GM19395 (cell line): ENCODE measurements around the gene MAPK4.

Source experiments
- ATAC-seq: cut with Tn5 transposase; IDR thresholded peaks from one replicate; pipeline ENCODE4 v1.9.1; 2021; ENCODE audit warnings: mild to moderate bottlenecking, moderate library complexity; ENCODE audit not compliant: unreplicated experiment

The MAPK4 gene

DNA sequence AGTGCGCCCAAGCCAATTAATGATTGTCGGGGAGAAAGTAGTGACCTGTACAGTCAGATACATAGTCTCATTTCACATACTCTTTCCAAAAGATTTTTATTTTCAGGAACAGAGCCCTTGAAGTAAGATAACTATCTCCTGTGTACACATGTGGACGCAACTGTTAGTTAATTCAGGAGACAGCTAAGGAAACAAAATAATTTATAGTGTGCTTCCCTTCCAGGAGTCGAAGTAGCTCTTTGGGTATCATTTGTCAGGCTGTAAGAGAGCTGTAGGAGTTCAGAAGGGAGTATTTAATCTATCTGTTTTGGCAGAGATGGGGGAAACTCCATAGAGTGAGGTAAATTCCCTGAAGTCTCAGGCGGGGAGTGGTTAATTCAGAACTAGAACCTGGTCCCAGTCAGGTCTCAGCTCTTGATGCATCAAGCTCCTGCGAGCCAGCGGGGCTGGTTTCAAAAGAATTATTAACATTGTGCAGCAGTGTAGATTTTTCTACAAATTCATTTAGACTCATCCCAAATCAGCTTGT lies 63.0 kb downstream of the MAPK4 start:
- no peak for ATAC-seq

DNA sequence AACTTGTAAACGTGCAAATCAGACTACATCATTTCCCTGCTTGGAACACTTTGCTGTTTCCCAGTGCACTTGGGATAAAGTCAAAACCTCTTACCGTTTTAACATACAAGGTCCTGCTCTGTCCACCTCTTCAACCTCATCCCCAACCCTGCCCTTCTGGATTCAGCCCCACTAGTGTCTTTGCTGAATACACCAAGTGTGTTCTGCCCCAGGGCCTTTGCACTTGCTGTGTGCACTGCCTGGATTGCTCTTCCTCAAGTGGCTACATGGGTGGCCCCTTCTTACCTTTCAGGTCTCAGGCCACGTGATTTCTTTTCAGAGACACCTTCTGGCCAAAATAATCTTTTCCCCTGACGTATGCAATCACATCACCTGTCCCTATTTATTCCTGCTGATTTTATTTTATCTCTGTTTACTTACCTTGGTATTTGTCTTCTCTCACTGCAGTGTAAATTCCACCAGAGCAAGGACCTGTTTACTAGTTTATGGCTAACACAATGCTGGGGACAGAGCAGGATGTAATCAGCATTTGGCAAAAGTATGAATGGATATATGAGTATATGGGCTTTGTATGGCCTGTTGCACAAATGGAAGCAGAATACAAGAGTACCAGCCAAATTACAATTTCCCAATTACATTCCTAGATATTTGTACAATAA lies 63.9 kb downstream of the MAPK4 start:
- ATAC-seq: no peak

DNA sequence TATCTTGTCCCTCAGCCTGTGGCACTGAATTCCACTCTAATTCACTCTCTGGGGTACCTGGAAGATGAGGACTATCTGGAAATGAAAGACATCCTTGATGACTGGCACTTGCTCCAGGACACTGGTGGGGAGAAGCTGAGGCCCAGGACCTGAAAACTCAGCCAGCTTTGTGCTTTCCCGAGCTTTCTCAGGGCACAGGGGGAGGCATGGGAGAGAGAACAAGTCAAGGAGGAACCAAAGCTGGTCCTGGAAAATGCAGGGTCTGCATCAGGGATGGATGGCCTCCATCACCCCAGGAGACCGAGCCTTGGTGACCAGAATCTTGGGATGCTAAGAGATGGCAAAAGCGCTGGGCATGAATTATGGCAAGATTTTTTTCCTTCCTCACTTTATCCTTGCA lies 65.1 kb downstream of the MAPK4 start:
- ATAC-seq: no peak

DNA sequence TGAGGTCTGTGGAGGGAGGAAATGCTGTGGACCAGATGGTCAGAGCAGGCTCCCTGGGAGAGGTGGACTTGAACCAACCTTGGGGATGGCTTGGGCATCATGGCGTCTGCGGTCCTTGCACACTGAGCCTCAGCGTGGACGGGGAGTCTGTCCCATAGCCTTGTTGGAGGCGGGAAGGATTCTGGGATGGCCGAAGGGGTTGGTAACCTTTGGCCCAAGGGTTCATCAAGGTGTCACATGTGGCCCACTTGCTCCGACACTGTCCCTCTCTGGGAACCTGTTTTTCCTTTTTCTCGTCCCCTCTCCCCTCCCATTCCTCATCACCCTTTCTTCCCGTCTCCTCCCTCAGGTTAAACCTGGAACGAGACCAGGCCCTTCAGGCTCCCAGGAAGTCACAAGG lies 66.4 kb downstream of the MAPK4 start:
- ATAC-seq: no peak

DNA sequence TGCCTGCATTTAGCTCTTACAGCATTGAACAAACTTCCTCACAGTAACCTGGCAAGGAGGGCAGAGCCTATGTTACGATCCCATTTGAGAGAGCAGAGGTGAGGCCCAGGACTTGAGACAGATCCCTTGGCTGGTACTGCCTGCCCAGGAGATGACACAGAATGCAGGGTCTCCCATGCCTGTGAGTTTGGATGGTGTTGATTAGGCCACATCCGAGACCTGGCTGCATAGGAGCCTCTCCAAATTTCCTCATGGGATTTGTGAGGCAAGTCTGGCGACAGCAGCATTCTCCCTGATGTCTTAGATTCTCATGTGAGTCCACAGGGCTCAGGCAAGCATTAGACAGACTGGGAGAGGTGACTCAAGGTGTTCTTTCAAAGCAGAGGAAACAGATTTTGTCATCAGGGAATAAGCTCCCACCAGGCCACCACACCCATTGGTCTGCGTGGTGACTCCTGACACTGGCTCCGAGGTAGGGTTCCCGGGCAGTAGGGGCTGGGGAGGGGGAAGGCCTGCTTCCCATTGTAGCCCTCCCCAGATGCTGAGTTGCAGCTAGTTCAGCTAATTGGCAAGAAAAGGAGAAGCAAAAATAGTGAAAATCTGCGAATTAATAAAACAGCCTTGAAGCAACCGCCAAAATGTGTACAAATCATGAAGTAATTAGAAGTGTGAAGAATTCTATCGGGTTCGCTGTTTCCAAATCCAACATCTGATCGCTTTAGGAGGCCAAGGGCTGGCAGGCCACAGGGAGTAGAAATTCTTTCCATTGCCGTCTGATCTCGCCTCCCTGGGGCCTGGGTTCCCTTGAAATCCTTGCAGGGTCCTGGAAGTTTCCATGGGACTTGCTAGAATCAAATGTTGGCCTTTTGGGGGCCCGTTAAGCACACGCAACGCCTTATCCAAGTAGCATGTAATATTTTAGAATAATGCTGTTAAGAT lies 68.0 kb downstream of the MAPK4 start:
- ATAC-seq: no peak

DNA sequence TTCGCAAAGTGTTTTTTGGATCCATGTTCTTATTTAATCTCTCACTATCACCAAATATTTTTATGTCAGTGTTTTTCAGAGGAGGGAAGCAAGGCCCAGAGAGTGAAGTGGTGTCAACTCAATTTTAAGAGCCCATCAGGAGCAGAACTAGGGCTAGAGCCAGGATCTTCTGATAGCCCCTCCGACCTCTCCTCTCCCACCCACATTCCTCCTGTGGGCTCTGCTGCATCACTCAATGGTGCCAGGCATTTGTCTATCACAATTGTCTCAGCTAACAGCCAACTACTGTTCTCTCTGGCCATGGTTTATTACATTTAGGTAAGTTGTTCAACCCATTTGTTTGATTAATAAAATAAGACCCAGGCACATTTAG lies 68.6 kb downstream of the MAPK4 start:
- no peak for ATAC-seq

DNA sequence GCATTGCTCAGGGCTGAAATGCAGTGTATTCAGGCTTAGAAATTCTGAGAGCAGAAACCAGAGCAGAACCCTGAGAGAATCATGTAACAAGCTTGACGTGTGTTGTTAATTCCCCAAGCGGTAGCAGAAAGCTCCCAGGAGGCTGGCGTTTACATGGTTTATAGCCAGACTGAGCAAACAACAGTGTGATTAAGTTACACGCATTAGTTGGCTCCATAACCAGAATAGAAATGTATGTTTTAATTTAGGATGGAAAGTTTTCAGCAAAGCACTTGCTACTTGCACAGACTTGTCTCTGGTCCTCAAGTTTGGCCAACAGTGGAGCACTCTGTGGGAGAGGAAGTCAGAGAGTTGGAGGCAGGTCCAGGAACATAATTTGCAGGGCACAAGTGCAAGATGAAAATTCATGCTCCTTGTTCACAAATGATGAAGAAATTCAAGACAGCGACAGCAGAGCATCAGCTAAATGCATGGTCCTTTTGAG lies 69.3 kb downstream of the MAPK4 start:
- no peak for ATAC-seq

DNA sequence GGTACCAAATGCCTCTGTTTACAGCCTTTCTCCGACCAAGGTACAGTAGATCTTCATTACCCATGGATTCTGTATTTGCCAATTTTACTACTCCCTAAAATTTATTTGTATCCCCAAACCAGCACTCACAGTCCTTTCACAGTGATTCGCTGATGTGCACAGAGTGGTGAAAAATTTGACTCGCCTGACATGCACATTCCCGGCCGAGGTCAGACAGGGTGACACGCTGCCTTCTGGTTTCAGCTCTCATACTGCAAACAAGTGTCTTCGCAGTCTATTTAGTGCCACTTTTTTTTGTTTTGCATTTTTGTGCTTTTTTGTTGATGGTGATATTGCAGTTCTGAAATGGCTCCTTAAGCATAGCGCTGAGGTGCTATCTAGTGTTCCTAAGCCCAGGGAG lies 71.0 kb downstream of the MAPK4 start:
- no peak for ATAC-seq

DNA sequence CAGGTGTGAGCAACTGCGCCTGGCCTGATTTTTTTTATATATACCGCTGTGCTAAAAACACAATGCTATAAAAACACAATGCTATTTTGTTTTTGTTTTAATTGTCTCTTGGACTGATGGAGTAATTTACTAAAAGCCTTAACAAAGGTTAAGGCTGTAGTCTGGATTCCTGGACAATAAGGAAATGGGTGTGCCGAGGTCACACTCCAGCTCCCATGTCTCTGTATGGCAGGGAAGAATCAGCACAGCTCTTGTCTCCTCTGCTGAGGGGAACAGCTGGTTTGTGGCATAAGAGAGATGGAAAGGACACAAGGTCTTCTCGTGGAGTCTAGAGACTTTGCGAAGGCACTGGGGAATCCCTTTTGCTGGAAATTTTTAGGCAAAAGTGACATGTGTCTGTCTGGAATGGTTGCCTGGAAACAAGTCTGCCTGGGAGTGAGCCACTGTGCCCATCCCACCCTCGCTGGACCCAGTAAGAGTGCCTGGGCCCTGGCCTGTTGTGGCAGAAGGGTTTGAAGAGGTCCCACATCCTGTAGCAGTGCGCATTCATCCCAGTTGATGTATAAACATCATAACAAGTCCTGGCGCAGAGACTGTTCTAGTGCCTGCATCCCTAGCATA lies 73.1 kb downstream of the MAPK4 start:
- ATAC-seq: no peak

DNA sequence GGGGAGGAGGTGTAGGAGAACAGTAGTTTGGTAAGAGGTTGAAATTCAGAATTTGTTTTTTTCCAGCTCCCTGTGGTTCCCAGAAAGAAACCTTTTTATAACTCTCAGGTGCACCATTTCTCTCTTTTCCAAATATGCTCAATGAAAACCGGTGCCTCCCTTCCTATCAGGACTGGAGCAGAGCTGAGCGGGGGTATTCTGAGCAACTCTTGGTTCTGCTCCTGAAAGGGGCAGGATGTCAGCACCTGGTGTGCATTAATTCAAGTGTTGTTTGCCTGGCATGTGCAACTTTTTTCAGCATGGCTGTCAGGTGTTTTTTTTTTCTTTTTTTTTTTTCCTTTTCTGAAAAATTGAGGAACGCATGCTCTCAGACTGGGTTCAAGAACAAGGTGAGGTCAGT lies 74.1 kb downstream of the MAPK4 start:
- ATAC-seq: no peak

DNA sequence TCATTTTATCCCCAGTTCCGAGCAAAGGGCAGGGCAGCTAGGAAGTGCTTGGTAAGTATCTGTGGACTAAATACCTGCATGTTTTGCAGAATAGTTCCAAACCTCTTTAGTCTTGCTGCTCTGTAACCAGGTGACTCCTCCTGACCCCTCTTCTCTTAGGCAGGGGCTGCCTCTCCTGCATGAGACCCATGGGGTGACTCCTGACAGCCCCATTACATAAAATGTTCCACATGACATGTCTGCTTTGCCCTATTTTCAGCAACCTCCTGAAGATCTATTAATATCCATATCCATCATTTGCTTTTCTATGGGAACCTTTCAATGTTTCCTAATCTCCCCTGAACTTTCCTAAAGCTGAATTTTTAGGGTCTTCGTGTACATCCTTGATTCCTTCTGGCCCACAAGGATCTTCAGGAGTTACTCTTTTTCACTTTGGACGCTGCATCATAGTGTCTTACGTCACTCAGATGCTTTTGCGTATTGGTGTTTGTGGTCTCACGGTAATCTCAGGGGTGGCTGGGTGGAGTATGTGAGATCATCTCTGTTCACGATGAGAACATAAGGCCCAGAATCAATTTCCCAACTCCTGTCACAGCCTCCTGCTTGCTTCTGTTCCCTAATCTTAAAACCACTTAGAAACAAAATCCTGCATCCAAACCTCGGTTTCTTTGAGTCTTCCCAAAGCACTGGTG lies 76.6 kb downstream of the MAPK4 start:
- no peak for ATAC-seq

DNA sequence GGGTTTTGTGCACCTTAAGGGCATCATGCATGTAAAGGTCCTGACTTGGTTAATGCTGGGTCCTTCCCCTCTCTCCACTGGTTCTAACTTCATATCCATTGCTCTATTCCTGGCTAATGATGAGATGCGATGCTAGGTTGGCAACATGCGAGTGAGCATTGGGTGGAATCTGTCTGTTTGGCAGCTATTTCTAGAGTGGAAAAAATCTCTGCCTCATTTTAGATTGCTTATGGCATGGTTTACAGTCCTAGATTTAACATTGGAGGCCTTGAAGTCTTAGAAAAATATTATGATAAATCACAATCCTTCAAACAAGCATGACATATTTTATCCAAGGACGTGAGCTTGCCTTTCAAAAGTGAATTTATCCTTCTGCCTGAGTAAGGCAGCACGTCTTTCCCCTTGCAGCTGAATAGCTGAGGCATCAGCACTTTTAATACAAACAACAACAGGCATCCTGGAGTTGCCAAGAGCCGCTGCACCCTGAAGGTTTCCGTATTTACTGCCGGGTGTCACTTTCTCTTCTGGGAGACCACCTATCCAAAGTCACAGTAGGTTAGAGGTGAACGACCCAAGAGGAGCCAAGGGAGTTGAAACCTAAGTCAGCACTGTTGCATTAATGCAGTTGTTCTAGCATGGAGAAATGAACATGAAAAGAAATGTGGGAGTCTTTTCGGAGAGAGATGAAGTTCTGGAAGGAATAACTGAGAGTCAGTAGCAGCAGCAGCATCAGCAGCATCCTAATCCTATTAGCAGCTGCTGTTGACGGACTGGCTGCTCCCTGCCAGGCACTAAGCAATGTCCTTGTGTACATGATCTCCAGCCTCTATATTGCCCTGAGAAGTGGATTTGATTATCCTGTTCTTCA lies 78.4 kb downstream of the MAPK4 start:
- no peak for ATAC-seq

DNA sequence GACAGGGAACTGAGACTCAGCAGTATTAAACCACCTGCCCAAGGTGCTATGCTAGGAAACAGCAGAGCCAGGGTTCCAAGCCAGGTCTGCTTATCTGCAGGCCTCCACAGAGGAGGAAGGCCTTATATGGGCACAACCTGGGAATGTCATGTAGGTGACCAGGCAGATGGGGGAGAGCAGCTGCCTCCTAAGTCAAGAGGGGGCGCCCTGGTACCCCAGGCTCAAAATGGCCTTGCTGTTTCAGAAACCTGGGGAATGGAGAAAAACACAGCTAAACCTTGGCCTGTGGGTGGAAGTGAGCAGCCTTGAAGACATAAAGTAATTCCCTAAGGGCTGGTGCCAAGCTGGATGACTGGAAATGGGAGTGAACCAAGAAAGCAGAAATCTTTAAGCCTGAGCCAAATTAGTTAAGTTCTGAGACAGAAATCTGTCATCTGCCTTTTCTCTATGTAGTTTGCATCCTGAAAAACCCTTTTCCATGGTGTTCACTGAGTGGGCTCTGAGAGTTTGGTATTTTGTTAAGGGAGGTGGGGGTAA lies 79.1 kb downstream of the MAPK4 start:
- no peak for ATAC-seq

DNA sequence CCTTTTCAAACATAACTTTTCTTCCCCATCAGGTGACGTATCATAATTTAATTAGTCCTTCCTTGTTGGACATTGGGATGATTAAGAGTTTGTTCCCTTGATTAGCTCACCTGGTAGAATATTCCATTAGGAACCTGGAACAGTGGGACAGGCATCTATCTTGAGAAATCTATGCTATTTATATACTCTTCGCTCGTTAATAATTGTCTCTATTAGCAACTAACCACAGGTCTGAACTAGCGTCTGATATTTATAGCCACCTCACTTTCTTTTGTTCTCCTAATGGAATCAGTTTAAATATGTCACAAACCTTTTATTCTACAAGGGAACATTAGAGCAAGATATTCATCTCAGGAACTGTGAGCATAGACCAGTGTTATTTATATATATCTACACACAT lies 79.8 kb downstream of the MAPK4 start:
- ATAC-seq: no peak

DNA sequence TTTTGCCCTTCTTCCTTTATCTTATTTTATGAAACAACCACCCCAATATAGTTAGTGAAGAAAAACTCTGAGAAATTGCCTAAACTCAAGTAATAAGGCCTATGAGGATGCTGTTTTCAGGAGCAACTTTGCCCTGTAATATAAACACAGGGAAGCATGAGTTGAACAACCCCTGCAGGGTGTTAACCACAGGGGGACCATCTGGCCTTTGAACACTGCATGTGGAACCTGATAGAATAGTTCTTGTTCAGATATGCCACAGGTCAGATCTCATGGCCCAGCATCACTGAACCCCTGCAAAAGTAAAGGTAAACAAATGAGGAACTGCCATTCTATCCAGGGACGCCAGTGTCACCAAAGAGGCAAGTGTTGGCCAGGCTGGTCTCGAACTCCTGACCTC lies 82.6 kb downstream of the MAPK4 start:
- no peak for ATAC-seq

DNA sequence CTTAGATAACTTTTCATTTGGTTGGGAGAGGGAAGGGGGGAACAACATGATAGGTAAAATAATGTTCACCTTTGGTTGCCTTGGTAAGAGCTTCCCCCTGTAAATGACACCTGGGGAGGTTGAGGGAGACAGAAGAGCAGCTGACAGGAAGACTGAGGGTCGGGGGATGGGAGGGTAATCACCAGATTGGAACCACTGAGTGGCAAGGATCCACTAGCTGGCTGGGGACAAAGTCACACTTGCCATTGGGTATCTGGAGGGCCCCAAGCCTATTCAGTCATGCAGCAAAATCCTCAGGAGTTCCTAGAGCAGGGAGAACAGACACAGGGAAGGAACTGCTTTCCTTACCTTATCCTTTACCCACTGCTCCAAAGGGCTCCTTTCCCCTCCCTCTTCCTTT lies 84.3 kb downstream of the MAPK4 start:
- ATAC-seq: no peak

DNA sequence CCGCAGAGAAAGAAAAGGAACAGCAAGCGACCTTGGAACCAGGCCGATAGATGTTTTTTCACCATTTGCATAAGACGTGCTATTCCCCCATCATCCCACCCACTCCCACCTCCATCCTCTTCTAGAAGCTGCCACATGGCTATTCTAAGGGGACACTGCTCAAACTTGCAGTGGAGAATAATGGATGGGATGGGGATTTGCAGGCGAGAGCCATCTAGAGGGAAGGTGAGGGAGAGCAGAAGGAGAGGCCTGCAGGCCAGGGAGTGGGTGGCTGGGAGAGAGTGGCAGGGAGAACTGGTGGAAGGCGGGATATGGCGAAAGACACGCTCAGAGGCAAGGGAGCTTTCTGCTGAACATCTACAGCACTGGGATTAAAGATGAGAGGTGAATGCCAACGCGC lies 84.9 kb downstream of the MAPK4 start:
- ATAC-seq: no peak

DNA sequence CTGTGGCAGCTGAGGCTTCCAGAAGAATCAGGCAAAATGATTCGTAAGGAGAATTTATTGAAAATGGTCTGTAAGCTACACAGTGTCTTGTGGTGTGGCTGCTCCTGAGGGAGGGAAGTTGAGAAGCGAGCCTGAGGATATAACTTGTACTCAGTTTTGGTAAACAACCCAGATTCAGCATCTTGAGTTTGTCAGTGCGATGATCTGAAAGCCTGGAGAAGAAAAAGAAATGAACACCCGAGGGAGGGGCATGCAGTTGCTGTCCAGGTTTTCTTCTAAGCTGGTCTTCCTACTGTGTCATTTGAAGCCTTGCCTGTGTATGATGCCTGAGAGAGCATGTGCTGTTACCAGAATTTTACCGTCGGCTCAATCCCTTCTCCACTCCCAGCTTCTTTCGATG lies 87.3 kb downstream of the MAPK4 start:
- ATAC-seq: no peak

DNA sequence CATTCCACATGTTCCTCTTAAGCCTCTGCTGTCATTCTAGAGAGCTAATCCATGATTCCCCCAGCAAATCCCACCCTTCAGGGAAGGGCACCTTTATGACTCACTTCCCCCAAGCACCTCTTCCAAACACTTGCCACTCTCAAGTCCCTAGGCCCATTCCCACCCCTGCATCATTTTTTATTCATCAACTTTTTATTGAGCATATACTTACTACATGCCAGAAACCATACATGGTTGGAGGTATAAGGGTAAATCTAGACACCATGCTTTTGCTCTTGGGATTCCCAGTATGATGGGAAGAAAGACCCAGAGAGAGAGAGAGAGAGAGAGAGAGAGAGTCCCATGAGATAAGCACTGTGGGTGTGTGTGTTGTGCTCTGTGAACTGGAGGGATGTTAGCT lies 87.9 kb downstream of the MAPK4 start:
- no peak for ATAC-seq

DNA sequence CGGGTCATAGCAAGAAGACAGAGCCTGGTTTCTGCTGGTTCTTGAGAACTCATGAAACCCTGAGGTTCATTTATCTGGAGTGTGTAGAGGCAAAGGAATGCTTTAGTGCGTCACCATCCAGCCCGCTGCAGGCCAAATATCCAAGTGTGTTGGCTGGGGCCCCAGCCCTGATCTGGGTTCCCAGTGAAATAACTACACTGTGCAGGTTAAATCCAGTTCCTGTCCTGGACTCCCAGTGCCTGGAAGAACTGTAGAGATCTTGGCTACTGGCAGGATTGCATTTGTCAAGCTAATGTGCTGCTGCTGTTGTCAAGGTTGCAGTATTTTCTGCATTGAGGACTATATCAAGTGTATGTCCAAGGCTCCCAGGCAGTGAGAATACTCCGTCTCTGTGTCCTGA lies 89.9 kb downstream of the MAPK4 start:
- ATAC-seq: no peak
